Inflammatory macrophage (primary cell): Measurements from ENCODE around the gene PLAAT2.
A peak's percentile ranks its signal among the peaks of the same experiment; 100 is the strongest.
"Not testable (repeated sequence)": the region's sequence is repeated elsewhere in the genome, so short reads cannot be mapped to it uniquely, and the experiment has no call there.

Source experiments
- DNase-seq, 2 donors: peaks; one replicate each; pipeline ENCODE4 v3.0.0-alpha.2; 2020 to 2022

The PLAAT2 gene

GRCh38 chr11:63574856-63575602, 11.8 kb upstream of the PLAAT2 start:
- DNase-seq = no peak

GRCh38 chr11:63573881-63574855, 11.0 kb upstream of the PLAAT2 start:
- DNase-seq = peak; percentile 66 to 70

- peak in 1 of 2 donors; percentile 10 for DNase-seq
These were observed 9.0 kb upstream of the PLAAT2 start for GRCh38 chr11:63572026-63572688.

- no peak for DNase-seq
These were observed 6.4 kb upstream of the PLAAT2 start for GRCh38 chr11:63569570-63569969.

- peak; percentile 80 to 84 for DNase-seq
These were observed 4.1 kb upstream of the PLAAT2 start for GRCh38 chr11:63567044-63567840.

- DNase-seq = no peak
These were observed 1.7 kb upstream of the PLAAT2 start for GRCh38 chr11:63564784-63565350.

GRCh38 chr11:63564056-63564774, 1.0 kb upstream of the PLAAT2 start:
- no peak for DNase-seq

- no peak for DNase-seq
These were observed 2.5 kb downstream of the PLAAT2 start for GRCh38 chr11:63560506-63561180.

- DNase-seq = no peak
These were observed 4.6 kb downstream of the PLAAT2 start for GRCh38 chr11:63558459-63559157.

GRCh38 chr11:63557570-63557969, 5.6 kb downstream of the PLAAT2 start:
- no peak for DNase-seq

GRCh38 chr11:63556404-63557013, 6.7 kb downstream of the PLAAT2 start:
- no peak for DNase-seq

- DNase-seq = no peak
These were observed 8.3 kb downstream of the PLAAT2 start for GRCh38 chr11:63554877-63555223.

- DNase-seq = no peak
These were observed 9.4 kb downstream of the PLAAT2 start for GRCh38 chr11:63553759-63554158.

- DNase-seq = no peak
These were observed 10.3 kb downstream of the PLAAT2 start for GRCh38 chr11:63552921-63553320.

- no peak for DNase-seq
These were observed 11.3 kb downstream of the PLAAT2 start for GRCh38 chr11:63551889-63552266.

- DNase-seq = no peak
These were observed 11.9 kb downstream of the PLAAT2 start for GRCh38 chr11:63551091-63551888.

- not testable (repeated sequence) for DNase-seq
These were observed 13.0 kb downstream of the PLAAT2 start for GRCh38 chr11:63550156-63550700.

GRCh38 chr11:63549411-63549810, 13.8 kb downstream of the PLAAT2 start:
- no peak for DNase-seq
